GM18519 (cell line): Measurements from ENCODE around the gene CHST13.
"Not testable (repeated sequence)": the region's sequence is repeated elsewhere in the genome, so short reads cannot be mapped to it uniquely, and the experiment has no call there.

Experiments used
- ATAC-seq: cut with Tn5 transposase; IDR thresholded peaks from one replicate; pipeline ENCODE4 v1.9.1; 2021; ENCODE audit warnings: mild to moderate bottlenecking, moderate library complexity; ENCODE audit not compliant: unreplicated experiment, low FRiP score

Gene CHST13

DNA sequence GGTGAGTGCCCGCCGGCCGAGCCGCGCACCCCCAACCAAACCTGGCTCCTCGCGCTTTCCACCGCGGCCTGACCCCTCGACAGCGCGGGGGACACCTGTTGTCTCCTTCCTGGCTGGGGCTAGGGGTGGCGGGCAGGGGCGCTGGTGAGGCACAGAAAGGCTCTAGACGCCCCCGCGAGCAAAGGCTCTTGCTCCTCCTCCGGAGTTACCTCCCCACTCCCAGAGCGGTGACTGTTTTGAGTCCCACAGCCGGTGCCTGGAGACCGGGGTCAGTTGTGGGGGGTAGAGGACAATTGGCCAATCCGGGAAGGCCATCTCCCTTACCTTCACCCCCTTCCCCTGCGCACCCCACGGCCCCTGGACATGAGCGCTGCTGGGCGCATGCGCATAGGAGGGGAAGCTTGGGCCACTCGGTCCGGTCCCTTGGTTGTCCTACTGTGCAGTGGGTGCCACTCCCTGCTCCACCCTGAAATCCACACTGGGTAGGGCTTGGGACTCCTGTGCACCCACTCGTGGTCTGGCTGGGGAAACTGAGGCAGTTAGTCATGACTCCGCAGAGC, 554 bp downstream of the CHST13 start:
- ATAC-seq = no peak

DNA sequence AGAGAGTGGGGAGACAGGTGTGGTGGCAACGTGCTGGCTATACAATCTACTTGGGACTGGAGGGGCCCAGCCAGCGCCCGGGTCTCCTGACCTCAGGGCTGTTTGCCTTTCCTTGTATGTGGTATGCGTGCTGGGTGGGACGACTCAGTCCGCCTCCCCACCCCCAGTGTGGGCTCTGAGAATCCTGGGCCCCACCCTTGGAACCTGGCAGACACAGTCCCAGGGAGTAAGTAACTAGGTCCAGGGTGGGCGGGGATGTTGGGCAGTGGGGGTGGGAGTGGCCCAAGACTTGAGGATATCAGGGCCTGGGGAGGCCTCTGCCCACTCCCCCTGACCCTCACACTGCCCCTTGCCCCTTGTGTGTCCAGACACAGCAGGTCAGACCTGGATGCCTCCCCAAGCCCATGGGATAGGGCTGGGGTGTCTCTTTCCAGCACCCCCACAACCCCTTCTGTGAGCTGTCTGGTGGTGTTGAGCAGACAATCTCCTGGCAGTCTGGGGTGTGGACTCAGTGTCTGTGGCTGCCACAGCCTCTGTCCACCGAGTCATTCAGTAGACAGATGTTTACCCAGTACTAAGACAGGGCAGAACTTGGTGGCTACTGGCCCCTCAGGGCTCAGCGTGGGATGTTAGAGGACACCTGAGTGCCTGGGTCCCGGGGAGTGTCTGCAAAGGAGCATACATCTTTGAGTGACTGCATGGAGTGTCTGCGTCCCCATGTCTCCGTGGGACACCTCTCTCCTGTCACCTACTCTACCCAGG, 1.3 kb downstream of the CHST13 start:
- ATAC-seq = no peak

DNA sequence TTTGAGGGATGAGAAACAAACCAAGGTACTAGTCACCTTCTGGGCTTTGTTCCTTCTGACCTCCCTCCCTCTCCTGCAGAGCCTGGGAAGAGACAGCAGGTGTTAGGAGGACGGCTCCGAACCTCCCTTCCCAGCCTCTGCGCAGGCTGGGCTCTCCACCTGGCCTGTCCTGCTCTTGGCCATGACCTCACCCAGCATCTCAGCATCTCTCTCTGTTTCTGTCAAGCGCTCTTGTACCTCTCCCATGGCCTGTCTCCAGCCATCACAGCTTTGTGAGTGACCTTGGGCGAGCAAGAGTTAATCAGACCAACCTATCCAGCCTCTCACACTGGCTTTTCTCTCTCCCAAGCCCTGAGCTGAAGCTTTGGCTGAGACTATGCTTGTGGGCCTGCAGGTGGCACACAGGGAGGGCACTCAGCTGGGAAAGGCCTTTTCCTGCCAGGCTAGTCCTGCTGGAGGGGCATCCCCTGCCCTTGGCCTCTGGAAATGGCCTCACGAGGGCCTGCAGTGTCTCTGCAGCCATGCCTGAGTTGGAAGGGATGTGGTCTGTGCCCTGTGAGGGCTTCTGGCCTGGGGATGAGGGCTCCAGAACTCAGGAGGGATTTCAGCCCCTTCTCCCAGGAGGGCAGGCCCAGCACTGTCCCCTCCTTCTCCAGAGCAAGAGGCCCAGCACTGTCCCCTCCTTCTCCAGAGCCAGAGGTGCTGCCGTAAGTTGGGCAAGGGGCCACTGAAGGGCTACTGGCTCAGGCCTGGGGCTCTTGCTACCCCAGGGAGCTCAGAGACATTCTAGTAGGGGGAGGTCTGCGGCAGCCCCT, 2.1 kb downstream of the CHST13 start:
- no peak for ATAC-seq

DNA sequence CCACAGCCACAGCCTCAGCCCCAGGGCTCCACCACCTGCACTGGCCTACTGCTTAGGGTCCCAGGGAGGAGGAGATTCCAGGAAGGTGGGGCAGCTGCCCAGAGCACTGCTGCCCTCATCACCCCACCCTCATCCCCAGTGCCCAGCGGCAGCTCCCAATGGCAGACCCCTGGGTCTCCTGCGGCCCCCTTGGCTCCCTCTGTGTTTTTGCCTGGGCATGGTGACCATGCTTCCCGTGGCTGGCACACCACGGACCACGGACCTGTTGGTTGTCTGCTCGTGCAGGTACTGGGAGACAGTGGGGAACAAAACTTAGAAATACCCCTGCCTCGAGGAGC, 2.7 kb downstream of the CHST13 start:
- no peak for ATAC-seq

DNA sequence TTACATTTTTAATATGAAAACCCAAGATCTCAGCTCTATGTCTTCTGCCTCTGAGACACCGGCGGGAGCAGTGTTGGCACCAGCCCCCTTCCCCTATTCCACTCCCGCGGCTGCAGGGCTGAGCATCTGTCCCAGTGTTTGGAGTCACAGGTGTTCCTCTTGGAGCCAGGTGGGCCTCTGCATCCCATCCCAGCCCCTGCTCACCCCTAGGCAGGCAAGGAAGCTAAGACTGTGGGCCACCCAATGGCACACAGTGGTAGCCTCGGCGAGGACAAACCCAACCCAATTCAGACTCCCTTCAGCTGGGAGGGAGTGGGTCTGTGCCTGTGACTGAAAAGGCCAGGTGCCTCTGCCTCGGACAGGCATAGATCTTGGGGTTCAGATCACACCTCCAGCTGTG, 3.1 kb downstream of the CHST13 start:
- no peak for ATAC-seq

DNA sequence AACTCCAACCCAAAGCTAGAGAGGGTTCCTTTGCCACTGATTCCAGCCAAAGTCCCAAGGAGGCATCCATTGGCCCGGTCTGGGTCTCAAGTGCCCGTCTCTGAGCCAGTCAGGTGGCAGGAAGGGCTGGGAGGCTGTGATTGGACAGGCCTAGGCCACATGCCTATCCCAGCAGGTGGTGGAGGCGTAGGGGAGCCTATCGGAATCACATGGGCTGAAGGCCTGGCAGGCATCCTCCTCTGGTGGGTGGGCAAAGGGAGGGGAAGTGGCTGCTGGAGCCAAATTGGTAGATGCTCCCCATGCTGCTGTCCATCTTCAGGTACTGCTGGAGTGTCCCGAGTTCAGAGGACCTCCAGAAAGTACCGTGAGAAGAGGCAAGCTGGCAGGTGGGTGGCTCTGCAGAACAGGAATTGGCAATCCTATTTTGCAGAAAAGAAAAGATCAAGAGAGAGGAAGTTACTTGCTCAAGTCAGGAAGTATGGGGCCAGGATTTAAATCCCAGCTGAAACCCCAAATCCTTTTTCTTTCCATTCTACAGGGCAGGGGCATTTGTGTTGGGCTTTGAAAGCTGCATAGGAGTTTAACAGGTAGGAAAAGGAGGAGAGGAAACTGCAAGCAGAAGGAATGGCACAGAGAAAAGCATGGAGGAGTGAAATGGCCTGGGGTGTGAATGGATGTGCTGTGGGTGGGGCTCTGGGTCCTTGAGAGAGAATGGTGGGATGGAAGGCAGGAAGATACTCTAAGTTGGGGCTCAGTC, 3.7 kb downstream of the CHST13 start:
- no peak for ATAC-seq

DNA sequence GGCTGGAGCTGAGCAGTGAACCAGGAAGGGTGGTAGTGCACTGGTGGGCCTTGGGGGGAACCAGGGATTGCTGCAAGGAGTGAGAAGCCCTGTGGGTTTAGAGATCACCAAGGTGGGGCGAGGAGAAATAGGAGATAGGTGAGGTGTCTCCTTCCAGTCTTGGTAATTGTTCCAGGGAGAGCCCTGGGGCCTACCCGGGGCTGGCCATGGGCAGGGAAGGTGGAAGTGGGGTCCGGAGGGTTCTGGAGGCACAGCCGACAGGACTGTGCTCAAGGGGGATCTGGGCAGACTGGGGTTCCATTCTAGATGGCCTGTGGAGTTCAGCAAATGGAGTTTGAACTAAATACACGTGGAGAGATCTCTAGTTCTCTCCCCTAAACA, 4.5 kb downstream of the CHST13 start:
- no peak for ATAC-seq

DNA sequence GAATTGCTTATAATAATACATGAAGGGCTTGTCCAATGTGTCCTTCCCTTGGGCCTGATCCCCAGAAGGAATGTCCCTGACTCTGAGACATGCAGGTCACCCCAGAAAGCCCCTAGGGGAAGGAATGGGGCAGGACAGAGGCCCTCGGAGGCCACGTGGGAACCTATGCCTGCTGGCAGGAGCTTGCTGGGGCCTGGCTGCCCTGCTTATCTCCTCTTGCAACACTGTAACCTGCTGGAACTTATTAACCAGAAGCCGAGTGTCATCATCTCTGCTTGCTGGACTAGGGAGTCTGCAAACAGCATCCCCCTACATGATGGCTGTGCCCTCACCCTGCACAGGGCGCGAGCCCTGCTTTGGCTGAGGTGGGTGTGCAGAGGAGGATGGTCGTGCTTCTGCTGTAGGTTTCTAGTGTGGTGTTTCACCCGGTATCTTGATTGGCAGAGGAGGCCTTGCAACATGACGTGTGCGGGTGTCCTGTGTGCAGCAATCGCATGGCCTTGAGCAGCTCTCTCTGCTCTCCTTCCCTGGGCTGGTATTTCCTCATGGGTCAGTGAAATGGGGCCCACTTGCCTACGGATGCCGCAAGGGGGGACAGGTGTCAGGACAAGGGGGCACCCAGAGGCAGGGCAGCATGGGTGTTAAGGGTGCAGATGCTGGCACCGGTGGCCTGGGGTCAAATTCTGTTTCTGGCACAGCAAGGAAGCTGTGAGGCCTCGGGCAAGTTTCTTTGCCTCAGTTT, 5.0 kb downstream of the CHST13 start:
- no peak for ATAC-seq

DNA sequence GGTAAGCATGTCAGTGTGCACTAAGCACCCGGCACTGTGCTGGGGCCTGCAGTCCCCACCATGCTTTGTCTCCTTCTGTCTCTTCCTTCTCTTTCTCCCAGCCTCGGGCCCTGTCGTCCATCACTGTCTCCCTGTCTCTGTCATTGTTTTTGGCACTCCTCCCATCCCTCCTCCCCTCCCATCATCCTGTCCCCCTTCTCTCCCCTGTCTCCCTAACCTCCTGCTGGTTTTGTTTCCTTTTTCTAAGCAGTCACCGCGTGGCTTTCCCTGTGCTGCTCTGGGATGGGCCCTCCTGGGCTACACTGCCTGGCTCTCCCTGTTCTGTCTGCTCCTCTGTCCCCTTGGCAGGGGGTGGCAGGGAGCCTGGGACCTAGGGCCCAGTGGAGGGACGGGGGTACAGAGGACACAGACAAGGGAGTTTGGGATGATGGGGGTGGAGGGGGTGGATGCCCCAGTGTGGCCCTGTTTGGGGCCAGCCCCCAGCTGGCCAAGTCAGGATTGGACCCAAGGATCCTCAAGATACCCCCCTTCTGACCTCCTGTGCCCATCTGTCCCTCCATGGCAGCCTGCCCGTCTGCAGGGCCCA, 5.7 kb downstream of the CHST13 start:
- ATAC-seq = no peak

DNA sequence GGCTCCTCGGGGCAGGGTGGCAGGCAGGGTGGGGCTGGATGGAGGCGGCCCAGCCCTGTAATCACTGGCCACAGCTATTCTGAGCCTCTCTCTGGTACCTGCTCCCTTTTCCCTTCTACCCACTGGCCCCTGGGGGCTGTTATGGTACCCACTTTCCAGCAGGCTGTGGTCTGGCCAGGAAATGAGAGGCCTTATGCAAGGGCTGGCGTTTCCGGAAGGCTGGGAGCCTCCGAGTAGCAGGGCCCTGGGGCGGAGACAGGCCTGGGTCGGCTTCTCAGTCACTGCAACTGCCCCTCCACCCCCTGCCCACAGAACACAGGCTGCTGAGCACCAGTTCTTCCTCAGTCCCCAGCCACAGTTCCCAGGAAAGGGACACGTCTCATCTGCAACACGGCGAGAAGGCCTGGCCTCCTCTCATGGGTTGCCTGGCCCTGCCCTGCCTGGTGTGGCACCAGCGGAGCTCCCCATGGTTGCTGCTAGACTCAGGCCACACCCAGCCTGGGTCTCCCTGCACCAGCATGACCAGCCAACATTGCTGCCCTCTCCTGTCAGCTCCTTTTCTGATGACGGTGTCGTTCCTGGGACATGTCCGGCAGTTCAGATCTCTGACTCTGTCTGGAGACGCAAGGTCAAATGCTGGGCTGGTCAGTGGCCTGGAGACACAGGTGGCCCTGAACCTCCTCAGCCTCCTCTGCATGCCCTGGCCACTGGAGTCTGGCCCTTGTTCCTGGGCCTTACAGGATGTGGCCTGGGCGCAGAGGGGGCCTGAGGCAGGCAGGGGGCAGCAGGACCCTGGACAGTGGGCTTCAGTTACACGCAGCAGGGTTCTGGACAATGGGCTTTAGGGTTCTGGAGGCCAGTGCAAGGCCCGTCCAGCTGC, 6.5 kb downstream of the CHST13 start:
- no peak for ATAC-seq

DNA sequence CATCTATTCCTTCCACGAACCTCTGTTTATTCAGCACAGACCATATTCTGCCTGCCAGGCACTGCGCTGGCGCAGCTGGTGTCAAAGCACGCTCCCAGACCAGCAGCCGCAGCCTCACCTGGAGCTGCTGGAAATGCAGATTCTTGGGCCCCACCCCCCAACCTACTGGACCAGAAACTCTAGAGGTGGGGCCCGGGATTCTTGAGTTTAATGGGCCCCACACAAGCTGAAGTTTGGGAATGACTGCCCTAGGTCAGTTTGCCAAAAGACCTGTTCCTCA, 7.0 kb downstream of the CHST13 start:
- ATAC-seq = no peak

DNA sequence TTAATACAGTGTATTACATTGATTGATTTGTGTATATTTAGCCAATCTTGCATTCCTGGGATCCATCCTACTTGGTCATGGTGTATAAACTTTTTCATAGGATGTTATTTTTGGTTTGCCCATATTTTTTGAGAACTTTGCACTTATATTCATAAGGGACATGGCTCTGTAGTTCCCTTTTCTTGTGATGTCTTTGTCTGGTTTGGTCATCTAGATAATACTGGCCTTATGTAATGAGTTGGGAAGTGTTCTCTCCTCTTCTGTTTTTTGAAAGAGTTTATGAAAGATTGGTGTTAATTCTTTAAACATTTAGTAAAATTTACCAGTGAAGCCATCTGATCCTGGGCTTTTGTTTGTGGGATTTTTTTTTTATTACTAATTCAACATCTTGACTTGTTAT, 9.6 kb downstream of the CHST13 start:
- no peak for ATAC-seq

DNA sequence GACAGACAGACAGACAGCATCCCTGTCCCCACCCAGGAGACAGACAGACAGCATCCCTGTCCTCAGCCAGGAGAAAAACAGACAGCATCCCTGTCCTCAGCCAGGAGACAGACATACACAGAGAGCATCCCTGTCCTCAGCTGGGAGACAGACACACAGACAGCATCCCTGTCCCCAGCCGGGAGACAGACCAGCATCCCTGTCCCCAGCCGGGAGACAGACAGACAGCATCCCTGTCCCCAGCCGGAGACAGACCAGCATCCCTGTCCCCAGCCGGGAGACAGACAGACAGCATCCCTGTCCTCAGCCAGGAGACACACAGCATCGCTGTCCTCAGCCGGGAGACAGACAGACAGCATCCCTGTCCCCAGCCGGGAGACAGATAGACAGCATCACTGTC, 10.8 kb downstream of the CHST13 start:
- not testable (repeated sequence) for ATAC-seq

DNA sequence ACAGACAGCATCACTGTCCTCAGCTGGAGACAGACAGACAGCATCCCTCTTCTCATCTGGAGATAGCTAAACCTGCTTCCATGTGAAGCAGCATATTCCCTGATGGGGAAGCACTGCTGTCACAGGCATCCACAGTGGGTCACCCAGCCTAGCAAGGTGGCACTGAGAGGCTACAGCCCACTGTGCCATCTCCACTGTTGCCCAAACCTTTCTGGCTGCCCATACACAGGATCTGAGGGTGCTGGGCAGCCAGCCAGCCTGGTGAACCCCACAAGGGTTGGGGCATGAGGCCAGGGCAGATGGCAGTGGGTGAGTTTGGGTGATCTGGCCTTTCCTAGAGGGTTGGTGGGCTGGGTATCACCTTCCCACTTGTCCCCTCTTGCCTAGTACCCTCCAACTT, 11.7 kb downstream of the CHST13 start:
- no peak for ATAC-seq

DNA sequence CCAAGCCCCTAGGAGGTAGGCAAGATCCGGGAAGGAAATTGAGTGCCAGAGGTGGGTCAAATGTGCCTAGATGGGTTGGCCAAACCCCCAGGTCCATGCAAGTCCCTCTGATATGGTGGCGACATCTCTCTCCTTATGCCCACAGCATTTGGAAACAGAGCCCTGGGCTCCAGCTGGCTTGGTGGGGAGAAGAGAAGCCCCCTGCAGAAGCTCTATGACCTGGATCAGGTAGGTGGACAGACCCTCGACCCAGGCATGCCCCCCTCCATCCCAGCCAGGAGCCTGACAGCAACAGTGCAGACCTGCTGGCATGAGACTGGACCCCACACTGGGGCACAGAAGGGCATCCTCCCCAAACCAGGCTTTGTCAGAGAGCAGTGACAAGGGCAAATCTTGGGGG, 12.2 kb downstream of the CHST13 start:
- no peak for ATAC-seq

DNA sequence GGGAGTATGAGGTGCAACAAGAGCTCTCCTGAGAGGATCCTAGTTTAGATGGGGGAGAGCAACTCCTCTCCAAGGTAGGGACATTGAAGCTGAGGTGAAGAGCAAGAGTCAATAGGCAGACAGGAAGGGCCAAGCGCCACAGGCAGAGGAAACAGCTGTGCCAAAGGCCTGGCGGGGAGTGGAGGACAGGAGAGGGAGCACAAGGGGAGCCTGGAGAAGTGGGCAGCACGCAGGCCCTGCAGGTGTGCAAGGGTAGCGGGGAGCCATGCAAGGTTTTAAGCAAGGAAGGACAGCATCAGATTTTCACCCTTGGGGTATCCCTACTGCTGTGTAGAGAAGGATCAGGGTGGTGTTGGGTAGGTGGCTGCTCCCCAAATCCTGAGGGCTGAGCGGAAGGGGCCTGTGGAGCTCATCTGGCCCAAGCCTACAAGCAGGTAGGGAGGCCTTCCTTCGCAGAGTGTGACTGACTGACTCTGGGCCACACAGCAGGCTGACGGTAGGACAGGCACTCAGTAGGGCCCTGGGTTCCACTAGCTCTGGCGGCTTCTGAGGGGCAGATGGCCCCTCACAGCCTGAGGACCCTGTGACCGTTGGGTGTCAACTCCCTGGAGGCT, 13.3 kb downstream of the CHST13 start:
- no peak for ATAC-seq

DNA sequence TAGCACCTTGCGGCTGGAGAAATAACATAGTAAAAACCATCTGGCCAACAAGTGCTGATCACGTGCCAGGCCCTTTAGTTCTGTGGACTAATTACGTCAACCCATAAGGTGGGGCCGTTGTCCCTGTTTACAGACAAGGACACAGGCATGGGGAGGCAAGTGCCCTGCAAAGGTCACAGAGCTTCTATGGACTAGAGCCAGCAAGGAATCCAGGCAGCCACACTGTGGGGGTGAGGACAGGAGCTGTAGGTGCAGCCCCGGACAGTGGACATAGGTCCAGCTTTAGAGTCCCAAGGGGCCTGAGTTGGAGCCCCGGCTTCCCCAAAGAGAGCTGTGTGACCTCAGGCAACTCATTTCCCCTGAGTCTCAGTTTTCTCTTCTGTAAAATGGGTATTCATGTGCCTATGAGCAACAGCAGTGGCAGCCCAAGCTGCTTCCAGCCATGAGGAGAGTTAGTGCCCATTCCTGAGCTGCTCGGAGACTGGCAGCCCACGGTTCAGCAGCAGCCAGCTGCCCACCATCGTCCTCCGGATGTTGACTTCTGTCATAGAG, 13.9 kb downstream of the CHST13 start:
- ATAC-seq = no peak

DNA sequence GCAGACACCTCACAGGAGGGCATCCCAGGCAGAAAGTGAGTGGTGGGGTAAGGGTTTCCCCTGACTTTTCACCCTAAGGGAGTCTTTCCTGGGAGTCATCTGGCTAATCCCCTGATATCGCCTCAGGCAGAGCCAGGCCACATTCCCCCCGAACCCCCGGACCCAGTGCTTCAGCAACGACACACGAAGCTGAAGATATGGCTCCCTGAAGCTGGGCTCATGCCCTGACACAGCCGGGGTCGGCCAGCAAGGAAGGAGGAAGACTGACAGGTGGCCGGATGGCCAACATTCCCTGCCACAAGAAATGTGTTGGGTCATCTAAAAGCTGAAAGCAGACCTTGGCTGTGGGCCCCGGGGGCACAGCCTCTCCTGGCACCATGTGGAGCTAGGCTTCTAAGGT, 14.4 kb downstream of the CHST13 start:
- ATAC-seq = no peak

DNA sequence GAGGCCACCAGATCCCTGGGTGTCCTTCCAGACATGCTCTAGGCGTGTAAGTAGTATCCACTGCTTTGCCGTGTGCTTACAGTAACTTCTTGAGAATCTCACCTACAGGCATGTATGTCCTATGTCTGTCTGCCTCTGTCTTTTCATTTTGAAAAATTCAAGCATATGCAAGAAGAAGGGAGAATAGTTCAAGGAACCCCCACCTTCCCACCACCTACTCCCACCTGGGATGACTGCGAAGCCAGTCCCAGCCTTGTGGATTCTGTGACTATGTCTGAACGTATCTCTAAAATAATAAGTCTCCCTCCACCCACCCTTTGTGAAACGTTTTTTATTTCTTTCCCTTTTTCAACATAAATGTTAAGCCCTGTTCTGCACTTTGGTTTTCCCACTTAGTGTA, 15.0 kb downstream of the CHST13 start:
- ATAC-seq = no peak
